T-helper 17 cell (primary cell): ENCODE results near the gene ASIP. TPM values are rescaled to one million over a fixed set of nuclear protein-coding genes. Genes with fewer than 3 reads are reported as not detected.

Experiments
- ATAC-seq: fragments of 150-1000 bp; cut with Tn5 transposase; 2 replicates; pipeline ENCODE4 v1.10.0; 2021; ENCODE audit warnings: mild to moderate bottlenecking, moderate library complexity
- DNase-seq, 3 donors: peaks; one replicate each; pipeline versions ENCODE4 v3.0.0 to v3.0.0-alpha.2; 2020 to 2021
- H3K9me3 ChIP-seq: one replicate; pipeline ENCODE4 v1.7.0; 2013; ENCODE audit warnings: low read length, mild to moderate bottlenecking; ENCODE audit not compliant: control insufficient read depth, poor library complexity, severe bottlenecking
- H3K27ac Mint-ChIP-seq: one replicate; pipeline ENCODE4 v1.8.0; 2022; ENCODE audit warnings: mild to moderate bottlenecking, moderate library complexity, mixed read lengths
- H3K27me3 Mint-ChIP-seq: one replicate; pipeline ENCODE4 v1.8.0; 2022; ENCODE audit warnings: mixed read lengths
- H3K36me3 Mint-ChIP-seq: one replicate; pipeline ENCODE4 v1.8.0; 2022; ENCODE audit warnings: low read depth, mixed read lengths
- H3K4me1 Mint-ChIP-seq: one replicate; pipeline ENCODE4 v1.8.0; 2022; ENCODE audit warnings: mild to moderate bottlenecking, mixed read lengths
- H3K4me3 Mint-ChIP-seq: one replicate; pipeline ENCODE4 v1.8.0; 2022; ENCODE audit warnings: mild to moderate bottlenecking, moderate library complexity, mixed read lengths
- total RNA-seq, 4 donors: library from RNA in 2 of 4; stranded (reverse) in 2 of 4; gene quantifications; one replicate each; pipeline ENCODE4 v1.2.3 and lab custom pipeline; 2022 to 2026

ASIP gene
- total RNA-seq, 2 donors from 2014 or later, result not detected

GRCh38 chr20:34312024-34312460 is 70.8 kb downstream of the ASIP start:
- peaks cover 25% of the 10 kb centered on the region for H3K27me3 Mint-ChIP-seq
- H3K9me3 ChIP-seq, result no peaks in the 10 kb centered on the region
- DNase-seq (no peak), ATAC-seq (no peak)
- H3K27ac Mint-ChIP-seq, result no peak overlapping the region
- H3K36me3 Mint-ChIP-seq, result peaks cover 2% of the 10 kb centered on the region
- no peak overlapping the region for H3K4me3 Mint-ChIP-seq
- H3K4me1 Mint-ChIP-seq, result peaks cover 3% of the 10 kb centered on the region

DNA sequence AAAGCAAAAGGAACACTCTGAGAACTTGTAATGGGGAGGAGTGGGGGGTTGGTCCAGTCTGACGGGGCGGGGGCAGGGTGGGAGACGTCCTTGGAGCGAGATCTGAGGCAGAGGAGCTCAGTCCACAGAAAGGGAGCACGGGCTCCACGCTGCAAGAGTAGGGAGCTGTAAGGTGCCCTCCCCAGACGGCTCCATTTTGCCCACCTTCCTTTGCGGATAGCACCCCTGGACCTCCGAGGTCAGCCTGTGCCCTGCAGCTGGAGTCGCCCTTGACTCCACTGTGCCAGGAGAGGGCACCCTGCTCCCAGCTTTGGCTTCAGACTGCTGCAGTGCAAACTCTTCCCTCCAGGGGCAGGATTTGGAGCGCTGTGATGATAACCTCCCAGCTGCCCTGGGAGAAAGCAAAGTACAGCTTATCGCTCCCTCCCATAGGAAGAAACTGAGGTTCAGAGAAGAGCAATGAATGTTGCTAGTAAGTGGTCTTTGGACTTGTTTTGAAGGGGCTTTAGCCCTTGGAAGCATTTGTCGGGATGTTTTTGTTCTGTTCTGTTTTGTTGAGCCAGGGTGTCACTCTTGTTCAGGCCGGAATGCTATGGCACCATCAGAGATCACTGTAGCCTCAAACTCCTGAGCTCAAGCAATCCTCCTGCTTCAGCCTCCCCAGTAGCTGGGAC is 71.5 kb downstream of the ASIP start:
- Mint-ChIP-seq H3K27me3 (peaks cover 25% of the 10 kb centered on the region), H3K4me1 (peaks cover 3% of the 10 kb centered on the region), H3K4me3 (no peak overlapping the region), H3K36me3 (peaks cover 2% of the 10 kb centered on the region), H3K27ac (no peak overlapping the region)
- DNase-seq, result peak; percentile 68 to 82 (median 73)
- ATAC-seq, result peak; percentile 100
- no peaks in the 10 kb centered on the region for H3K9me3 ChIP-seq

DNA sequence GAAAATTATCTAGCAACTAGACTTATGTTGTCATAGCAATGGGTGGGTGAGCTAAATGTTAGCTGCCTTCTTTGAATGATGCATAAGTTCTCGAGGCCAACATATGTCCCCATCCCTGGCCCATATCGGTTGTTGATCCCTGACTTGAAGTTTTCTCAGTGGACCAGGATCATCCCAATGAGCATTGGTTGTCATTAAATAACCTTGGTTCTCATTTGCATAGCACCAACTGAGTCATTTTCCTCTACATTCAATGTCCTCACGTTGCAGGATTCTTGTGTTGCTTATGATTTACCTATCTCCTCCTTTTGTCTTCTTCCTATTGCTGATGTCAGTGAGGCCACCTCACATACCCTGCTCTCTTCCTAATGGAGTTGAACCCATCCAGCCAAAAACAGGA is 74.0 kb downstream of the ASIP start:
- ATAC-seq (no peak), DNase-seq (no peak)
- H3K9me3 ChIP-seq, result no peaks in the 10 kb centered on the region
- H3K4me1 Mint-ChIP-seq, result peaks cover 4% of the 10 kb centered on the region
- H3K27me3 Mint-ChIP-seq, result peaks cover 29% of the 10 kb centered on the region
- H3K4me3 Mint-ChIP-seq, result no peak overlapping the region
- no peak overlapping the region for H3K27ac Mint-ChIP-seq
- peaks cover 2% of the 10 kb centered on the region for H3K36me3 Mint-ChIP-seq

DNA sequence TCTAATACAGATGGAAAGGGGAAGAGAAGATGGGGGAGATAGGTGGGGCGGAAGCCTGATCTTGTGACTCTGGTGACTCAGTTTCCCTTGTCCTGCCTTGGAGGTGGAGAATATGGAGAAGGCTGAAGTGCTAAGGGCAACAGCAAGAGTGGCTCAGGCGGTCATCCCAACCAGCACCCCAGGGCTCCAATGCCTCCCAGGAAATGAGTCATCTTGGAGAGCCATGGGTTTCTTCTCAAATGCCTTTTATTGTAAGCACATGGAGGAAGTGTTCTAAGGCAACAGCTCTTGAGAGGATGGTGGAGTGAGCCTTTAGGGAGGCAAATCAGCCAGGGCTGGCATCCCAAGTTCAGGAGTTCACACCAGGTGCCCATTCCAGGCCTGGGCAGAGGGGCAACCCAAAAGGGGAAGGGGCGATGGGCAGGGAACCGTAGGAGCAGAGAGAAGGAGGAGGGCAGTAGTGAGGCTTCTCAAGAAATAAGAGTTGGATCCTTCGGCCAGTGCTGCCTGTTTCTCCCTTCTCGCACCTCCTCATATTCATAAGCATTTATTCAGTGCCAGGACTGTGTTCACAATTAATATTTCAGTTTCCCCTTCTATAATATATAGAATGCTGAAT is 75.1 kb downstream of the ASIP start:
- ATAC-seq (no peak), DNase-seq (no peak)
- Mint-ChIP-seq H3K4me1 (peaks cover 4% of the 10 kb centered on the region), H3K27me3 (peaks cover 31% of the 10 kb centered on the region), H3K36me3 (no peaks in the 10 kb centered on the region), H3K4me3 (no peak overlapping the region), H3K27ac (peak overlapping the region; percentile 27)
- H3K9me3 ChIP-seq, result no peaks in the 10 kb centered on the region

Other genes starting within 250 kb of the ASIP start
- gene RALY, start 247.5 kb upstream of the ASIP start, total RNA-seq, result 100 to 1,000 TPM; 120 to 137 TPM
- 10 to 100 TPM; 18.8 to 20.6 TPM for gene EIF2S2, start 129.2 kb upstream of the ASIP start, total RNA-seq
- gene AHCY, start 61.9 kb downstream of the ASIP start, total RNA-seq, result 10 to 100 TPM; 15.9 to 16.6 TPM
- gene ITCH, start 121.8 kb downstream of the ASIP start, total RNA-seq, result 10 to 100 TPM; 44.4 to 53.4 TPM